Femur (tissue), 1 donor: ENCODE results near the gene PROM2.

Experiments
- DNase-seq: peaks from one replicate; pipeline ENCODE4 v3.0.0-alpha.2; 2017

PROM2 gene

GRCh38 chr2:95308426-95308990, 34.3 kb downstream of the PROM2 start:
- DNase-seq: no peak

GRCh38 chr2:95309599-95309998, 35.4 kb downstream of the PROM2 start:
- no peak for DNase-seq

- no peak for DNase-seq
Observed at GRCh38 chr2:95310216-95310615, 36.0 kb downstream of the PROM2 start.

GRCh38 chr2:95310651-95311050, 36.4 kb downstream of the PROM2 start:
- no peak for DNase-seq

GRCh38 chr2:95311815-95312542, 37.7 kb downstream of the PROM2 start:
- no peak for DNase-seq

GRCh38 chr2:95312543-95313201, 38.4 kb downstream of the PROM2 start:
- no peak for DNase-seq

GRCh38 chr2:95313296-95314131, 39.3 kb downstream of the PROM2 start:
- no peak for DNase-seq

- no peak for DNase-seq
Observed at GRCh38 chr2:95314598-95314963, 40.3 kb downstream of the PROM2 start.

GRCh38 chr2:95314964-95315611, 40.8 kb downstream of the PROM2 start:
- DNase-seq: no peak

GRCh38 chr2:95315801-95316411, 41.7 kb downstream of the PROM2 start:
- DNase-seq: no peak

- no peak for DNase-seq
Observed at GRCh38 chr2:95316466-95317122, 42.3 kb downstream of the PROM2 start.

GRCh38 chr2:95317123-95317500, 42.9 kb downstream of the PROM2 start:
- no peak for DNase-seq

GRCh38 chr2:95317665-95318425, 43.6 kb downstream of the PROM2 start:
- no peak for DNase-seq

- DNase-seq: no peak
Observed at GRCh38 chr2:95318431-95319220, 44.4 kb downstream of the PROM2 start.

- DNase-seq: no peak
Observed at GRCh38 chr2:95319481-95320343, 45.5 kb downstream of the PROM2 start.

- DNase-seq: no peak
Observed at GRCh38 chr2:95320344-95320712, 46.1 kb downstream of the PROM2 start.

GRCh38 chr2:95320986-95321767, 46.9 kb downstream of the PROM2 start:
- DNase-seq: no peak

GRCh38 chr2:95323347-95324155, 49.3 kb downstream of the PROM2 start:
- no peak for DNase-seq
